DND-41 (cell line): Measurements from ENCODE around the gene NKTR.

Experiments
- ATAC-seq: fragments of 200-7000 bp; cut with Tn5 transposase; 3 replicates; pipeline ENCODE4 v1.9.1; 2021; ENCODE audit warnings: low read depth; ENCODE audit not compliant: insufficient read depth
- DNase-seq: peaks from one replicate; pipeline ENCODE4 v3.0.0-alpha.2; 2020
- H2AFZ ChIP-seq: 2 replicates; pipeline ENCODE4 v1.6.0; 2012; ENCODE audit warnings: low read depth, low read length
- H3K27ac ChIP-seq: 2 replicates; pipeline ENCODE4 v1.5.1; 2012; ENCODE audit warnings: low read length, inconsistent platforms
- H3K27me3 ChIP-seq: fragments of 200-600 bp; sonication (generic); 2 replicates; pipeline ENCODE4 v1.6.0; 2012; ENCODE audit warnings: low read length, mild to moderate bottlenecking, inconsistent platforms; ENCODE audit not compliant: insufficient read depth, poor library complexity
- H3K36me3 ChIP-seq: 2 replicates; pipeline ENCODE4 v1.5.1; 2012; ENCODE audit warnings: low read length, inconsistent platforms; ENCODE audit not compliant: insufficient read depth
- H3K4me1 ChIP-seq: 2 replicates; pipeline ENCODE4 v1.5.1; 2012; ENCODE audit warnings: mild to moderate bottlenecking, low read length; ENCODE audit not compliant: insufficient read depth
- H3K4me2 ChIP-seq: 2 replicates; pipeline ENCODE4 v1.6.0; 2012; ENCODE audit warnings: mild to moderate bottlenecking, moderate library complexity, low read length, inconsistent platforms; ENCODE audit not compliant: insufficient read depth
- H3K4me3 ChIP-seq, 2 experiments: fragments of 200-600 bp in 1 of 2; shearing (Covaris generic) in 1 of 2; 2 replicates each; pipeline ENCODE4 v1.5.1; 2012 to 2016; ENCODE audit warnings: inconsistent platforms in 2 of 2, low read length in 2 of 2, mild to moderate bottlenecking in 2 of 2, low read depth in 1 of 2, moderate library complexity in 1 of 2
- H3K79me2 ChIP-seq: 2 replicates; pipeline ENCODE4 v1.6.0; 2012; ENCODE audit warnings: low read length, inconsistent platforms; ENCODE audit not compliant: insufficient read depth
- H3K9ac ChIP-seq: 2 replicates; pipeline ENCODE4 v1.6.0; 2012; ENCODE audit warnings: low read depth, mild to moderate bottlenecking, inconsistent platforms, low read length, moderate library complexity
- H3K9me3 ChIP-seq: 2 replicates; pipeline ENCODE4 v1.5.1; 2012; ENCODE audit warnings: low read length, moderate library complexity, mild to moderate bottlenecking, inconsistent platforms; ENCODE audit not compliant: insufficient read depth, severe bottlenecking
- H4K20me1 ChIP-seq: 2 replicates; pipeline ENCODE4 v1.6.0; 2012; ENCODE audit warnings: low read length; ENCODE audit not compliant: insufficient read depth
- EZH2 ChIP-seq: IDR thresholded peaks from 3 replicates; pipeline ENCODE4 v1.6.1; 2012; ENCODE audit warnings: borderline replicate concordance, low read depth, mild to moderate bottlenecking, moderate library complexity, low read length, inconsistent platforms; ENCODE audit not compliant: severe bottlenecking
- TF ChIP-seq, protein P1 (sequence below): IDR thresholded peaks from 2 replicates; pipeline ENCODE4 v1.5.1; 2012; ENCODE audit warnings: borderline replicate concordance, low read length, moderate library complexity, mild to moderate bottlenecking; ENCODE audit not compliant: poor library complexity, severe bottlenecking; ENCODE audit errors: extremely low read depth

The NKTR gene

DNA sequence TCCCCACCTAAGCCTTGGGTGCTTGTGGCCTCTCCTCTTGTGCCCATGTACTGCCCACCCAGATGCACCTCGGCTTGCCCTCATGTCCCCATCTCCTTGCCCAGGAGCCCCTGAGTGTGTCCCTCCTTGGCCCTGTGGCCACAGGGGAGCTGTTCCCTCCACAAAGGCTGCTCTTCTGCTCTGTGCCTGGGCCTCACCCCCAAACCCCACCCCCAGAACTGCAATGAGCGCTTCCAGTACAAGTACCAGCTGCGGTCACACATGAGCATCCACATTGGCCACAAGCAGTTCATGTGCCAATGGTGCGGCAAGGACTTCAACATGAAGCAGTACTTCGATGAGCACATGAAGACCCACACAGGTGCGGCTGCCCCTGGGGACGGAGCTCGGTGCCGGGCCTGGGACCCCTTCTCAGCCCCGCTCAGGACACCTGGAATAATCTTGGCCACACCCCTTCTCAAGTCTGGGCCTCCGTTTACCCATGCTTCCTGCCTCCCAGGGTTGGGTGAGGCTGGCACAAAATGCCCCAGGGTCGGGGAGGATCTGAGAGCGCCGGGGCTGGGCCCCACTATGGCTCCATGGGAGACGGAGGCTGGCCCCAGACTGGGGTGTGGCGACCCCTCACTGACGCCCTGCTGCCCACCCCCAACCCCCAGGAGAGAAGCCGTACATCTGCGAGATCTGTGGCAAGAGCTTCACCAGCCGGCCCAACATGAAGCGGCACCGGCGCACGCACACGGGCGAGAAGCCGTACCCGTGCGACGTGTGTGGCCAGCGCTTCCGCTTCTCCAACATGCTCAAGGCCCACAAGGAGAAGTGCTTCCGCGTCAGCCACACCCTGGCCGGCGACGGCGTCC is 63.3 kb downstream of the NKTR start:
- Histone ChIP-seq H3K4me3 (no peak overlapping the region), H3K4me2 (no peak overlapping the region), H3K4me1 (no peaks in the 10 kb centered on the region), H3K27me3 (no peaks in the 10 kb centered on the region), H3K9me3 (no peaks in the 10 kb centered on the region), H3K27ac (no peak overlapping the region), H4K20me1 (no peaks in the 10 kb centered on the region), H3K9ac (no peak overlapping the region), H2AFZ (no peak overlapping the region), H3K36me3 (no peaks in the 10 kb centered on the region), H3K79me2 (no peaks in the 10 kb centered on the region)
- DNase-seq (no peak), ATAC-seq (no peak)
- TF ChIP-seq, protein P1, sequence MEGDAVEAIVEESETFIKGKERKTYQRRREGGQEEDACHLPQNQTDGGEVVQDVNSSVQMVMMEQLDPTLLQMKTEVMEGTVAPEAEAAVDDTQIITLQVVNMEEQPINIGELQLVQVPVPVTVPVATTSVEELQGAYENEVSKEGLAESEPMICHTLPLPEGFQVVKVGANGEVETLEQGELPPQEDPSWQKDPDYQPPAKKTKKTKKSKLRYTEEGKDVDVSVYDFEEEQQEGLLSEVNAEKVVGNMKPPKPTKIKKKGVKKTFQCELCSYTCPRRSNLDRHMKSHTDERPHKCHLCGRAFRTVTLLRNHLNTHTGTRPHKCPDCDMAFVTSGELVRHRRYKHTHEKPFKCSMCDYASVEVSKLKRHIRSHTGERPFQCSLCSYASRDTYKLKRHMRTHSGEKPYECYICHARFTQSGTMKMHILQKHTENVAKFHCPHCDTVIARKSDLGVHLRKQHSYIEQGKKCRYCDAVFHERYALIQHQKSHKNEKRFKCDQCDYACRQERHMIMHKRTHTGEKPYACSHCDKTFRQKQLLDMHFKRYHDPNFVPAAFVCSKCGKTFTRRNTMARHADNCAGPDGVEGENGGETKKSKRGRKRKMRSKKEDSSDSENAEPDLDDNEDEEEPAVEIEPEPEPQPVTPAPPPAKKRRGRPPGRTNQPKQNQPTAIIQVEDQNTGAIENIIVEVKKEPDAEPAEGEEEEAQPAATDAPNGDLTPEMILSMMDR = no peak
- TF ChIP-seq EZH2 = no peak

DNA sequence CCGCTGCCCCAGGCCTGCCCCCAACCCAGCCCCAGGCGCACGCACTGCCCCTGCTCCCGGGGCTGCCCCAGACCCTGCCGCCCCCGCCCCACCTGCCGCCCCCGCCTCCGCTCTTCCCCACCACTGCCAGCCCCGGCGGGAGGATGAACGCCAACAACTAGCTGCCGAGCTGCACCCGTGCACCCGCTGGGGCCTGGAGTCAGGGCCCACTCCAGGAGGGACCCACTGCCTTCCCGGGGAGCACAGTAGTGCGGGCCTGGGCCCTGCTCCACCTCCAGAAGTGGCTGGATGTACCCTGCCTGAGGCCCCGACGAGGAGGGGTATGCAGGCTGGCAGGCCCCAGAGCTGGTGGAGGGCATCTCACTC is 63.9 kb downstream of the NKTR start:
- no peaks in the 10 kb centered on the region for H3K27me3 ChIP-seq
- TF ChIP-seq, protein P1 = no peak
- TF ChIP-seq EZH2 = no peak
- no peak overlapping the region for H2AFZ ChIP-seq
- no peaks in the 10 kb centered on the region for H3K36me3 ChIP-seq
- ATAC-seq = no peak
- no peak for DNase-seq
- H3K27ac ChIP-seq = no peak overlapping the region
- no peaks in the 10 kb centered on the region for H4K20me1 ChIP-seq
- no peaks in the 10 kb centered on the region for H3K9me3 ChIP-seq
- H3K4me1 ChIP-seq = no peaks in the 10 kb centered on the region
- no peak overlapping the region for H3K9ac ChIP-seq
- H3K4me3 ChIP-seq = no peak overlapping the region
- H3K79me2 ChIP-seq = no peaks in the 10 kb centered on the region
- no peak overlapping the region for H3K4me2 ChIP-seq

DNA sequence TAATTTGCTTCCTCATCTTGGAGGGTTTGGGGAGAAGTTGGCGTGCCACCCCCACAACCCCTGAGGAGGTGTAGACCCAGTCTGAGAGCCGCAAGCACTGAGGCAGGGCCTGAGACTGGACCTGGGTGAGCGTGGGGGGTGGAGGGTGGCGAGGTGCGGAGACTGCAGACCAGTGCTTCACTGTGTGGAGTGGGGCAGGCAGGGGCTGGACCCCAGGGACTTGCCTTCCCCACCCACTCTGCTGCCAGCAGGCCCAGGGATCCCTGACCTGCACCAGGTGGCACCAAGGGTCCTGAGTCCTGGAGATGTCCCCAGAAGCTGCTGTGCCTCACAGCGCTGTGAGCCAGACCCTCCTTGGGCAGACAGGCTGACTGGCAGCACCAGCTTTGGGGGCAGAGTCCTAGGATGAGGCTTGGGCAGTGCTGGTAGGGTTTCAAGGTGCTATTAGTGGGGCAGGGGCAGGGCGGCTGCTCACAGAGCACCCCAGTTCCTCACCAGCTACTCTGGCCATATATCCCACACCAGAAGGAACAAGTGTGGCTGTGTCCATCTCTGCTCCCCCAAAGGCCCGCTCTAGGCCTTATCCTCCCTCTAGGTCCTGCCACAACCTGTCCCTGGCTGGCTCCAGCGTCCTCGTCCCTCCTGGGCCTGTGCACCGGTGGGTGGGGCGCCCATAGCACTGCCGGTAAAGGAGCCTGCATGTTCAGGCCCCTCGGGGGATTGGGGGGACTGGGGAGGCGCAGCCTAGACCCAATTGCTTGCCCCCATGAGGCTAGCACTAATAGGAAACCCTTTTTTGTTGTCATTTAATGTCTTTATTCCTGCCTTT is 64.8 kb downstream of the NKTR start:
- Histone ChIP-seq H3K4me3 (no peak overlapping the region), H2AFZ (no peak overlapping the region; the same call in 1 of the 2 replicates), H3K4me2 (no peak overlapping the region), H3K27ac (no peak overlapping the region), H4K20me1 (no peaks in the 10 kb centered on the region), H3K9me3 (no peaks in the 10 kb centered on the region), H3K27me3 (no peaks in the 10 kb centered on the region), H3K4me1 (no peaks in the 10 kb centered on the region), H3K9ac (no peak overlapping the region), H3K36me3 (no peaks in the 10 kb centered on the region), H3K79me2 (no peaks in the 10 kb centered on the region)
- ATAC-seq (no peak), DNase-seq (no peak)
- TF ChIP-seq EZH2 = no peak
- TF ChIP-seq, protein P1 = no peak
